Cardiac muscle cell (in vitro differentiated cells and primary cell): ENCODE data around the gene MS4A18. TPM values are rescaled to one million over a fixed set of nuclear protein-coding genes. Genes with fewer than 3 reads are reported as not detected.

Source experiments
- DNase-seq, 2 donors: peaks; one replicate each; pipeline versions ENCODE4 v3.0.0 to v3.0.0-alpha.2; 2010 to 2017; ENCODE audit warnings: low read depth in 1 of 2, low spot score in 1 of 2
- H3K27ac ChIP-seq: fragments of 200-600 bp; sonication (generic); 2 replicates; pipeline ENCODE4 v1.5.1; 2016
- H3K27me3 ChIP-seq: fragments of 200-600 bp; sonication (generic); 2 replicates; pipeline ENCODE4 v1.6.0; 2016; ENCODE audit warnings: control low read depth
- H3K36me3 ChIP-seq: fragments of 200-600 bp; sonication (generic); 2 replicates; pipeline ENCODE4 v1.5.1; 2016; ENCODE audit warnings: control low read depth
- H3K4me1 ChIP-seq: fragments of 200-600 bp; sonication (generic); 2 replicates; pipeline ENCODE4 v1.8.1; 2017; ENCODE audit warnings: low read depth, mild to moderate bottlenecking, mixed run types
- H3K4me3 ChIP-seq: fragments of 200-600 bp; sonication (generic); 2 replicates; pipeline ENCODE4 v1.5.1; 2016; ENCODE audit warnings: mild to moderate bottlenecking
- H3K9me3 ChIP-seq: fragments of 200-600 bp; sonication (generic); 2 replicates; pipeline ENCODE4 v1.5.1; 2017; ENCODE audit warnings: low read depth, mild to moderate bottlenecking, control low read depth
- CTCF ChIP-seq: IDR thresholded peaks from 2 replicates; pipeline ENCODE4 v1.5.1; 2012; ENCODE audit warnings: low read depth, mild to moderate bottlenecking, low read length
- polyA plus RNA-seq: library from polyadenylated mRNA; unstranded; fragments of >200 nt; fragmentation: Nextera tagmentation; extraction: Ambion mirVana; gene quantifications from 2 replicates; pipeline ENCODE4 v1.2.1, GENCODE V29; 2016
- total RNA-seq: library from RNA; depleted of rRNA; stranded (reverse); fragments of >200 nt; gene quantifications from 2 replicates; pipeline ENCODE4 v1.2.3, GENCODE V29; 2016

Gene MS4A18
- total and polyA plus RNA-seq, 2 experiments from 2014 or later, result not detected

- no peaks in the 10 kb centered on the region for H3K9me3 ChIP-seq
Measured at GRCh38 chr11:60790726-60791125, 66.2 kb downstream of the MS4A18 start.

GRCh38 chr11:60791153-60791933 lies 66.8 kb downstream of the MS4A18 start:
- Histone ChIP-seq H3K4me1 (no peaks in the 10 kb centered on the region), H3K36me3 (no peaks in the 10 kb centered on the region), H3K27me3 (no peaks in the 10 kb centered on the region), H3K9me3 (no peaks in the 10 kb centered on the region), H3K4me3 (no peak overlapping the region), H3K27ac (no peak overlapping the region)
- TF ChIP-seq CTCF, result no peak
- DNase-seq, result no peak

More at GRCh38 chr11:60790726-60791125, 66.2 kb downstream of the MS4A18 start:
- H3K36me3 ChIP-seq, result no peaks in the 10 kb centered on the region
- H3K27me3 ChIP-seq, result no peaks in the 10 kb centered on the region
- no peaks in the 10 kb centered on the region for H3K4me1 ChIP-seq
- DNase-seq, result no peak
- H3K4me3 ChIP-seq, result no peak overlapping the region
- TF ChIP-seq CTCF, result no peak
- H3K27ac ChIP-seq, result no peak overlapping the region

- H3K27me3 ChIP-seq, result no peaks in the 10 kb centered on the region
- H3K27ac ChIP-seq, result no peak overlapping the region
- no peaks in the 10 kb centered on the region for H3K9me3 ChIP-seq
- TF ChIP-seq CTCF, result no peak
- H3K4me1 ChIP-seq, result no peaks in the 10 kb centered on the region
- no peak for DNase-seq
- no peaks in the 10 kb centered on the region for H3K36me3 ChIP-seq
- no peak overlapping the region for H3K4me3 ChIP-seq
Measured at GRCh38 chr11:60792521-60792920, 68.0 kb downstream of the MS4A18 start.

Other genes with a start within 250 kb of the MS4A18 start
- gene MS4A12, start 231.9 kb upstream of the MS4A18 start, total RNA-seq, result not detected in 2 replicates
- gene MS4A12, start 231.9 kb upstream of the MS4A18 start, polyA plus RNA-seq, result not detected in 2 replicates
- not detected in 2 replicates for gene MS4A13, start 209.3 kb upstream of the MS4A18 start, total RNA-seq
- not detected in 2 replicates for gene MS4A13, start 209.3 kb upstream of the MS4A18 start, polyA plus RNA-seq
- not detected in 2 replicates for gene MS4A8, start 25.1 kb upstream of the MS4A18 start, total RNA-seq
- not detected in 2 replicates for gene MS4A8, start 25.1 kb upstream of the MS4A18 start, polyA plus RNA-seq
- not detected in 2 replicates for gene MS4A15, start 32.1 kb downstream of the MS4A18 start, total RNA-seq
- gene MS4A15, start 32.1 kb downstream of the MS4A18 start, polyA plus RNA-seq, result not detected in 2 replicates
- not detected in 2 replicates for gene MS4A10, start 60.6 kb downstream of the MS4A18 start, total RNA-seq
- not detected in 2 replicates for gene MS4A10, start 60.6 kb downstream of the MS4A18 start, polyA plus RNA-seq
- gene CCDC86, start 117.4 kb downstream of the MS4A18 start, total RNA-seq, result 16.5 and 18.1 TPM in 2 replicates
- 30.9 and 37.4 TPM in 2 replicates for gene CCDC86, start 117.4 kb downstream of the MS4A18 start, polyA plus RNA-seq
- gene PTGDR2, start 131.2 kb downstream of the MS4A18 start, total RNA-seq, result 0.04 and 0.09 TPM in 2 replicates
- 0.07 TPM in 2 replicates for gene PTGDR2, start 131.2 kb downstream of the MS4A18 start, polyA plus RNA-seq
- gene ZP1, start 142.8 kb downstream of the MS4A18 start, total RNA-seq, result not detected in 2 replicates
- 1.9 TPM in 1 of 2 replicates, not detected in the other for gene ZP1, start 142.8 kb downstream of the MS4A18 start, polyA plus RNA-seq
- gene PRPF19, start 181.9 kb downstream of the MS4A18 start, total RNA-seq, result 58.8 and 75.2 TPM in 2 replicates
- gene PRPF19, start 181.9 kb downstream of the MS4A18 start, polyA plus RNA-seq, result 14.9 and 17.0 TPM in 2 replicates
- gene TMEM109, start 189.4 kb downstream of the MS4A18 start, total RNA-seq, result 56.7 and 66.3 TPM in 2 replicates
- gene TMEM109, start 189.4 kb downstream of the MS4A18 start, polyA plus RNA-seq, result 77.7 and 109 TPM in 2 replicates
- gene TMEM132A, start 199.7 kb downstream of the MS4A18 start, total RNA-seq, result 154 and 188 TPM in 2 replicates
- 143 and 176 TPM in 2 replicates for gene TMEM132A, start 199.7 kb downstream of the MS4A18 start, polyA plus RNA-seq
- 2.1 TPM in 1 of 2 replicates, not detected in the other for gene SLC15A3, start 227.5 kb downstream of the MS4A18 start, total RNA-seq
- gene SLC15A3, start 227.5 kb downstream of the MS4A18 start, polyA plus RNA-seq, result 0.27 TPM in 1 of 2 replicates, not detected in the other
- gene CD6, start 247.0 kb downstream of the MS4A18 start, total RNA-seq, result 0.35 and 4.2 TPM in 2 replicates
- gene CD6, start 247.0 kb downstream of the MS4A18 start, polyA plus RNA-seq, result not detected in 2 replicates